Measurements from ENCODE around the gene CDIP1.

CDIP1 gene

DNA sequence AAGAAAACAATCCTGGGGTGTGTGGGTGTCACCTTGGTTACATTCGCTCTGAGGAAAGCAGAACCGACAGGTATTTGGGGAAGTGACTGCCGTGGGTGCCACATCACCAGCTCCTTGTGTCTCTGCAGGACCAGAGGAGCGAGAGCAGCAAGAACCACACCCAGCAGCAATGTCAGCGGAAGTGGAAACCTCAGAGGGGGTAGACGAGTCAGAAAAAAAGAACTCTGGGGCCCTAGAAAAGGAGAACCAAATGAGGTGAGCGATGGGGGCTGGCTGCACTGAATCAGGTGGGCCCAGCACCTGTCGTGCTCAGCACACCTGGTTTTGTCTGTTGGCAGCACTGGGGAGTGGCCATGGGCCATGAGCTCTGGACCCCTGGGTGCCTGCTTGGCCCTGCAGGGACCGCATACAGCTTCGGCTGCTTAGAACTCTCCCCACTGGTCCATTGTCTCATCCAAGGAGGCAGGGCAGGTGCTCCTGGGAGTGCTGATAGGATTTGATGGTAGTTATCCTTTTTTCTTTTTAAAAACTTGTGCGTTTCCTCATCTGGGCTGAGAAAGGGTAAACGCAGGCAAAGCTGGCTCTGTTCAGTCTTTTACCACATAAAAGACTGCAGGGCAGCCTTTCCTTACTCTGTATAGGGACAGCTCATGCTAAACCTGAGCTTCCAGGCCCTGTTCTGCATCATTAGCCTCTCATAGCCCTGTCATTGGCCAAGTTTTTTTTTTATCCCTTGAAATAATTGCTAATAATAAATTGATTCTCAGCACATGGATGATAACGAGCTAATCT lies 33.0 kb downstream of the CDIP1 start:
- DNase-seq (ENCODE audit: low read depth), result no peak
- no peak overlapping the region for H3K4me3 ChIP-seq (replicated peaks; ENCODE audit: low read depth, low read length)
- TF ChIP-seq, protein P1, sequence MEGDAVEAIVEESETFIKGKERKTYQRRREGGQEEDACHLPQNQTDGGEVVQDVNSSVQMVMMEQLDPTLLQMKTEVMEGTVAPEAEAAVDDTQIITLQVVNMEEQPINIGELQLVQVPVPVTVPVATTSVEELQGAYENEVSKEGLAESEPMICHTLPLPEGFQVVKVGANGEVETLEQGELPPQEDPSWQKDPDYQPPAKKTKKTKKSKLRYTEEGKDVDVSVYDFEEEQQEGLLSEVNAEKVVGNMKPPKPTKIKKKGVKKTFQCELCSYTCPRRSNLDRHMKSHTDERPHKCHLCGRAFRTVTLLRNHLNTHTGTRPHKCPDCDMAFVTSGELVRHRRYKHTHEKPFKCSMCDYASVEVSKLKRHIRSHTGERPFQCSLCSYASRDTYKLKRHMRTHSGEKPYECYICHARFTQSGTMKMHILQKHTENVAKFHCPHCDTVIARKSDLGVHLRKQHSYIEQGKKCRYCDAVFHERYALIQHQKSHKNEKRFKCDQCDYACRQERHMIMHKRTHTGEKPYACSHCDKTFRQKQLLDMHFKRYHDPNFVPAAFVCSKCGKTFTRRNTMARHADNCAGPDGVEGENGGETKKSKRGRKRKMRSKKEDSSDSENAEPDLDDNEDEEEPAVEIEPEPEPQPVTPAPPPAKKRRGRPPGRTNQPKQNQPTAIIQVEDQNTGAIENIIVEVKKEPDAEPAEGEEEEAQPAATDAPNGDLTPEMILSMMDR (IDR thresholded peaks at IDR 0.05; ENCODE audit: low read length, missing control alignments), result no peak

DNA sequence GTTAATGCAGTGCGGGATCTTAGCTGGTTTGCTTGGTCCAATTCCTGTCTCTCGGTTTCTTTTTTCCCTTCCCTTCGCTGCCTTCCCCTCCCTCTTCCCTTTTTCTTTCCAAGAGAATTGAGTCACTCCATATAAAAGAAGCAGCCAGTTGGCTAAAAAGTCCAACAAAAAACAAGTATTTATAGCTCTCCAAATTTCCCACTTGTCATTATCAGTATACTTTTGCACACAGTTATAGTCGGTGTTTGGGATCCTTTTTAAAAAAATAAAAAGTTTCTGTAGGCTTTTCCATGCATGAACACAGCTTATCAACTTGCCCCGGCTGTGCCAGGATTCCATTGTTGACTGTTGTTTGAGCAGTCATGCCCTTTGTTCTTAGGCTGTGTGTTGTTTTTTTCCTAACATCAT lies 37.5 kb downstream of the CDIP1 start:
- H3K4me3 ChIP-seq (replicated peaks; ENCODE audit: low read depth, low read length), result peak overlapping the region; percentile 40
- DNase-seq (ENCODE audit: low read depth), result peak; percentile 57
- TF ChIP-seq, protein P1 (IDR thresholded peaks at IDR 0.05; ENCODE audit: low read length, missing control alignments), result no peak

DNA sequence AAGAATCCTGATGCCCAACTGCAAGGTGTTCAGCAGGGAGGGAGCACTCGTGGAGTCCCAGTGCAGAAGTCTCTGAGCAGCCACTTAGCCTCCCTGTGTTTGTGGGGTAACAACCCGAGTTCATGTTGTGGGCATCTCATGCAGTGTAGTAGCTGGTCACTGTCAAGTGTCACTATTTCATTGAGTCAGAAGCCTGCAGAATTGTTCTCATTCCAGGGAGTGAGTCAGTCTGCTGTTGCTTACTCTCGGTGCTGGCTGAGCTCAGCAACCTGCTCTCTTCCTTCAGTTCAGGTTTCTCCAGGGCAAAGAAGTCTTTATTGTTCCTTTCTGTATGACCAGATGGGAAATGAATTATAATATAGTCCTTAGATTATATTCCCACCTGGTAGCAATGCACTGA lies 38.3 kb downstream of the CDIP1 start:
- TF ChIP-seq, protein P1 (IDR thresholded peaks at IDR 0.05; ENCODE audit: low read length, missing control alignments), result no peak
- DNase-seq (ENCODE audit: low read depth), result peak; percentile 85
- peak overlapping the region; percentile 40 for H3K4me3 ChIP-seq (replicated peaks; ENCODE audit: low read depth, low read length)

DNA sequence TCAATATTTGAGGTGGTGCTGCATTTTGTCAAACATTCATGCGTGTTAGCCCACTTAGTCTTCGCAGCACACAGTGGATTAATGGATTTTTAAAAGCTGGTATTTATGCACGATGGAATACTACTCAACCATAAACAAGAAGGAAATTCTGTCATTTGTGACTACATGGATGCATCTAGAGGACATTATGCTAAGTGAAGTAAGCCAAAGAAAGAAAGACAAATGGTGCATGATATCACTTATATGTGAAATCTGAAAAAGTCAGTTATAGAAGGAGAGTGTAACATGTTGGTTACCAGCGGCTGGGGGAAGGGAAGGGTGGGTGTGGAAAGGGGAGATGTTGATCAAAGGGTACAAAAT lies 39.4 kb downstream of the CDIP1 start:
- TF ChIP-seq, protein P1 (IDR thresholded peaks at IDR 0.05; ENCODE audit: low read length, missing control alignments), result no peak
- no peak overlapping the region for H3K4me3 ChIP-seq (replicated peaks; ENCODE audit: low read depth, low read length)
- DNase-seq (ENCODE audit: low read depth), result no peak

DNA sequence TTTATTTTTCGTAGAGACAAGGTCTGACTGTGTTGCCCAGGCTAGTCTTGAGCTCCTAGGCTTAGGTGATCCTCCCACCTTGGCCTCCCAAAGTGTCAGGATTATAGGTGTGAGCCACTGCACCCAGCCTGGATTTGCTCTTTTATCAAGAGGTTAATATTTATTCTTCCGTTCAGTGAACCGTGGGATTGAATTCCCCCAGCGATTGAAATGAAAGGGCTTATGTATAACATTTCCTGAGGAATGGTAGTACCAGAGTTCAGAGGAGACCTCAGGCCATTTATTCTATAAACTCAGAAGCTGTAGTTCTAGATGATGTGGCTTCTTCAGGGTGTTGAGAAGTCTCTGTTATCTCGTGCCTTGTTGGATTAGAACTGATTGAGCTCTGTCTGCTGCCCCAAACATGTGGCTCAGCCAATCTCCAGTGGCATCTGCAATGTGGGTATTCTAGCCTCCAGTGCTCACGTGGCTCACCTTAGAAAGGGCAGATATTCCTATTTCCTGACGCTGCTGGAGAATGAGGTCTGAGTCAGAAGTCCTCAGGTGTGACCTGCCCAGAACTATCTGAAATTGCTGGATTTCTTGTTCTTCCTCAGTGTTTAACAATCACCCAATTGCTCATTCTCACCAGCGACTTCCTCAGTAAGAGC lies 39.9 kb downstream of the CDIP1 start:
- no peak overlapping the region for H3K4me3 ChIP-seq (replicated peaks; ENCODE audit: low read depth, low read length)
- TF ChIP-seq, protein P1 (IDR thresholded peaks at IDR 0.05; ENCODE audit: low read length, missing control alignments), result no peak
- DNase-seq (ENCODE audit: low read depth), result no peak

DNA sequence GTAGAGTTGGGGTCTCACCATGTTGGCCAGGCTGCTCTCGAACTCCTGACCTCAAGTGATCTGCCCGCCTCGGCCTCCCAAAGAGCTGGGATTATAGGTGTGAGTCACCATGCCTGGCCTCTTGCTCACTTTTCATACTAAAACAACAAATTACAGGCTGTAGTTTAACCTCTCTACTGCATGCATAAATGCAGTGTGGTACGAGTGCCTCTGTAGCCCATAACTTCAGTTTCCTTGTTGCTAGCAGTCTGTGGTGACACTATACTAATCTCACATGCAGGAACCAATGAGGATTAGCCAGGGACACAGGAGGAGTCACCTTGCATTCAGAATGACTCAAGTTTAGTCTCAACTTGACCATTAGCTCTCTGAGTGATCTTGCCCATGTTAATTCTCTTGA lies 42.3 kb downstream of the CDIP1 start:
- DNase-seq (ENCODE audit: low read depth), result no peak
- H3K4me3 ChIP-seq (replicated peaks; ENCODE audit: low read depth, low read length), result no peak overlapping the region
- TF ChIP-seq, protein P1 (IDR thresholded peaks at IDR 0.05; ENCODE audit: low read length, missing control alignments), result no peak
